ENCODE measurements around the gene UBE2U.
"Not testable (repeated sequence)": the region's sequence is repeated elsewhere in the genome, so short reads cannot be mapped to it uniquely, and the experiment has no call there.

Gene UBE2U

GRCh38 chr1:64242895-64243756, 39.7 kb downstream of the UBE2U start:
- DNase-seq: no peak

- no peak for DNase-seq
Measured at GRCh38 chr1:64243757-64244080, 40.3 kb downstream of the UBE2U start.

- DNase-seq: no peak
Measured at GRCh38 chr1:64245495-64245894, 42.1 kb downstream of the UBE2U start.

- DNase-seq: no peak
Measured at GRCh38 chr1:64246294-64246917, 43.0 kb downstream of the UBE2U start.

- DNase-seq: no peak
Measured at GRCh38 chr1:64248065-64248464, 44.6 kb downstream of the UBE2U start.

GRCh38 chr1:64250472-64250871, 47.0 kb downstream of the UBE2U start:
- not testable (repeated sequence) for DNase-seq

- no peak for DNase-seq
Measured at GRCh38 chr1:64251971-64252370, 48.5 kb downstream of the UBE2U start.

- not testable (repeated sequence) for DNase-seq
Measured at GRCh38 chr1:64257233-64257632, 53.8 kb downstream of the UBE2U start.

GRCh38 chr1:64258444-64258843, 55.0 kb downstream of the UBE2U start:
- DNase-seq: not testable (repeated sequence)

GRCh38 chr1:64263335-64263734, 59.9 kb downstream of the UBE2U start:
- no peak for DNase-seq

GRCh38 chr1:64263856-64264255, 60.4 kb downstream of the UBE2U start:
- no peak for DNase-seq

- no peak for DNase-seq
Measured at GRCh38 chr1:64265141-64265540, 61.7 kb downstream of the UBE2U start.

- DNase-seq: no peak
Measured at GRCh38 chr1:64266991-64267390, 63.6 kb downstream of the UBE2U start.

GRCh38 chr1:64268653-64269557, 65.5 kb downstream of the UBE2U start:
- DNase-seq: peak; percentile 52

- DNase-seq: no peak
Measured at GRCh38 chr1:64269558-64269884, 66.1 kb downstream of the UBE2U start.

- no peak for DNase-seq
Measured at GRCh38 chr1:64280001-64280400, 76.6 kb downstream of the UBE2U start.

- DNase-seq: no peak
Measured at GRCh38 chr1:64282351-64282750, 78.9 kb downstream of the UBE2U start.

- no peak for DNase-seq
Measured at GRCh38 chr1:64287071-64287470, 83.6 kb downstream of the UBE2U start.

GRCh38 chr1:64290420-64290819, 87.0 kb downstream of the UBE2U start:
- DNase-seq: no peak

GRCh38 chr1:64291931-64292330, 88.5 kb downstream of the UBE2U start:
- DNase-seq: no peak

GRCh38 chr1:64292399-64292798, 89.0 kb downstream of the UBE2U start:
- no peak for DNase-seq

- DNase-seq: no peak
Measured at GRCh38 chr1:64293820-64294219, 90.4 kb downstream of the UBE2U start.

GRCh38 chr1:64295136-64295535, 91.7 kb downstream of the UBE2U start:
- DNase-seq: no peak

GRCh38 chr1:64295561-64295960, 92.1 kb downstream of the UBE2U start:
- no peak for DNase-seq
